Stimulated activated CD4-positive, alpha-beta T cell treated with anti-CD3 and anti-CD28 coated beads, TNF-alpha, amount 100 ng/mL, for 48 hours (primary cell): ENCODE measurements around the gene LAMC3.

Source experiments
- DNase-seq, 3 donors: peaks; one replicate each; pipeline ENCODE4 v3.0.0-alpha.2; 2020; ENCODE audit warnings: low read depth in 3 of 3

LAMC3 gene

DNA sequence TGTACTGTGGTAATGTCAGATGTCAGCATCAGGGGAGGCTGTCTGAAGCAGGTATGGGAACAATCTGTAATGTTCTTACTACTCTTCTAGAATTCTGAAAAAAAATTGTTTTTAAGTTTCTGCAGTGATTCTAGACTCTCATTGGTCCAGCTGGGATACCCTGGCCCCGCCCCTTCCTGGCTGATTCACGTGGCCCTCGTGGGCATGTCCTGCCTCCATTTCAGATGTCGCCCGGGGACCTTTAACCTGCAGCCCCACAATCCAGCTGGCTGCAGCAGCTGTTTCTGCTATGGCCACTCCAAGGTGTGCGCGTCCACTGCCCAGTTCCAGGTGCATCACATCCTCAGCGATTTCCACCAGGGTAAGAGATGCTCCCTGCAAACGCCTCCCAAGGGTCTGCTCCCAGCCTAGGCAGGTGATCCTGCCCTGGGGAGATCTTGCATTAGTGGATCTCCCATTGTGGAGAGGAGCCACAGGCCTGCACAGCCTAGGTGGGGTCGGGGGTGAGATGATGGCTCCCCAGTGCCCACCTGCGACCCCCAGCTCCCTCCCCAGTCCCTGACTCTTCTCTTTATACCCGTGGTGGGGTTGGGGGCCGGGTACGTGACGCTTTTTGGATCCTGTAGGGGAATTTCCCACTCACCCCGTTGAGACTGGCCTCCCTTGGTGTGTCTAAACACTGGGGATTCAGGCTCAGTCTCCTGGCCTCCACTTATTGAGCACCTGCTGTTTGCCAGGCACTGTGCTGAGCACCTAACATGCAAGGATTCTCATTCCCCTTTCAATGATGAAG lies 36.5 kb downstream of the LAMC3 start:
- DNase-seq, result peak; percentile 15 to 42 (median 40)

DNA sequence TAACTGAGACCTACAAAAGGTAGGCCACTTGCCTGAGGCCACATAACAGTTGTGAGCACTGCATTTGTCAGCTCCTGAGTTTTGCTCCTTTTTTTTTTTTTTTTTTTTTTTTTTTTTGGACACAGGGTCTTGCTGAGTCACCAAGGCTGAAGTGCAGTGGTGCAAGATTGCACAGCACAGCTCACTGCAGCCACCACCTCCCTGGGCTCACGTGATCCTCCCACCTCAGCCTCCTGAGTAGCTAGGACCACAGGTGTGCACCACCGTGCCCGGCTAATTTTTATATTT lies 37.1 kb downstream of the LAMC3 start:
- no peak for DNase-seq

DNA sequence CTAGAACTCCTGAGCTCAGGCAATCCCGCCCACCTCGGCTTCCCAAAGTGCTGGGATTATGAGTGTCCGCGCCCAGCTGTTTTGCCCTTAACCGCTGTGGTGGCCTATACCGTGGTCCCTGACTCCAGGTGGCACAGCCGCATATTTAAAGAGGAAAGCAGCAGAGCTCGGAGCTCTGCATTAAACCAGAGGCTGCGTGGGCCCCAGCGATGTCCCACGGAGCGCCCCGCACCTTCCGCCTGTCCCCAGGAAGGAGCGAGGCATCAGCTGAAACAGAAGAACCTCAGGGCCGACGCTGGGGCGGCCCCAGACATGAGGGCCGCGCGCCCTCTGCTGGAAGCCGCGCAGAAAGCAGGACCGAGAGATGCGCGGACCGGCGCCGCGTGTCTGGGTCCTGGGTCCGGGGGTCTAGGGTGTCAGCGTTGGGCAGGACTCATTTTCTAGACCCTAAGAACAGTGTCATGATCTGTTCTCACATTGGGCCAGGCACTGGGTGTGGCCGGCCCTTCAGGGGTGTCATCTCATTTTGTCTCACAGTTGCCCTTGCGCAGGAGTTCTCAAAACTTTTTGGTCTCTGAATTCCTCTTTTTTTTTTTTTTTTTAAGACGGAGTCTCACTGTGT lies 37.7 kb downstream of the LAMC3 start:
- peak; percentile 45 to 62 (median 60) for DNase-seq

DNA sequence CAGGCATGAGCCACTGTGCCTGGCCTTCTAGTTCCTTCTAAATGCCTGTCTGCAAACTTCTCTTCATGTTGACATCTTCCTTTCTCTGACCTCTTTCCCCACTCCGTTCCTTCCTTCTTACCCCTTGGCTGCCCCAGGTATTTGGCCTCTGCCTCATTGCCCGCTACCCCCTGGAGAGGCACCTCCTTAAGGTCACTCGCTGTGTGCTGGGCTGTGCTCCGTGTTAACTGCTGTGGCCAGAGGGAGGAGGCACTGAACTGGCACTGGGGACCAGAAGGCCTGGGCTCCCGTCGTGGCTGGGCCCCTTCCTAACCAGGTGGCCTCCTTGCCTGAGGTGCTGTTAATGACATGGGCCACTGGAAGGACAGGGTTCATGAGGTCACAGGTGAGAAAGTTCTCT lies 39.4 kb downstream of the LAMC3 start:
- DNase-seq, result no peak

DNA sequence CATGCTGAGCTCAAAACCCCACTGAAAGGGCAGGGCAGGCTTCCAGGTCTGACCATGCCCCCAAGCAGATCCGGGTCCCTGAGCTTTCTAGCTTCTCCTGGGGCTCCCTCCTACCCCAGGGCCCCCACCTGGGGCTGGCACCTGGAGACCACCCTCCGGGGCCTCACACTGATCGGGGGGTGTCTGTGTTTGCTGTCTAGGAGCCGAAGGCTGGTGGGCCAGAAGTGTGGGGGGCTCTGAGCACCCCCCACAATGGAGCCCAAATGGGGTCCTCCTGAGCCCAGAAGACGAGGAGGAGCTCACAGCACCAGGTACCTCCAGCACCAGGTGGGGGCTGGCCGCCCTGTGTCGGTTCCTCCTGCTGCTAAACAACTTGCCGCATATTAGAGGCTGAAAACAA lies 39.8 kb downstream of the LAMC3 start:
- no peak for DNase-seq

DNA sequence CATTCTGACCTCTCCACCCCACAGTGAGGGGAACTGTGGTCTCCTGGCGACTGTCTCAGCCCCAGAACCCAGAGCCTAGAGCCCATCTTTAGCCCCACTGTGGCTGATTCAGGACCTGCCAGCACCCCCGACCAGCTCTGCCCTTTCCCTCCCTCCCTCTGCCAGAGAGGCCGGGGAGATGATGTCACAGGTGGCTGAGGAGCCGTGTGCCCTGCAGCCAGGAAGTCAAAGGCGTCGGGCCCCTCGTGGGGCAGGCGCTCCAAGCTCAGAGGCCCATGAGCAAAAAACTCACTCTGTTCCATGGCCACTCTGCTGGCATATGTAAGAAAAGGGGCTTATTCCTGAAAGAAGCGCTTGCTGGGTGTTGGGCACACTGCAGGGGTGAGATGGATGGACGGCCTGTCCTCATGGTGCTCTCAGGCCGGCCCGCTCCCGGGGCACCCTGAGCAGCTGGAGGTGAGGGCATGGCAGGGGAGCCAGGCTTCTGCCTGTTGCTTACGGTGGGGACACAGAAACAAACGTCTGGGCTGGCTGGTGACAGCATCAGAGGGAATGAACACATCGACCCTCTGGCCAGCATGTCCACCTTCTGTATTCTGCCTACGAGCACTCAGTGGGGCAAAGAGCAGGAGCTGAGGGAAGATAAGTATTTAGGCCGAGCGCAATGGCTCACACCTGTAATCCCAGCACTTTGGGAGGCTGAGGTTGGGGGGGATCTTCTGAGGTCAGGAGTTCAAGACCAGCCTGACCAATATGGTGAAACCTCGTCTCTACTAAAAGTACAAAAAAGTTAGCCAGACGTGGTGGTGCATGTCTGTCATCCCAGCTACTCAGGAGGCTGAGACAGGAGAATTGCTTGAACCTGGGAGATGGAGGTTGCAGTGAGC lies 41.1 kb downstream of the LAMC3 start:
- DNase-seq, result no peak

DNA sequence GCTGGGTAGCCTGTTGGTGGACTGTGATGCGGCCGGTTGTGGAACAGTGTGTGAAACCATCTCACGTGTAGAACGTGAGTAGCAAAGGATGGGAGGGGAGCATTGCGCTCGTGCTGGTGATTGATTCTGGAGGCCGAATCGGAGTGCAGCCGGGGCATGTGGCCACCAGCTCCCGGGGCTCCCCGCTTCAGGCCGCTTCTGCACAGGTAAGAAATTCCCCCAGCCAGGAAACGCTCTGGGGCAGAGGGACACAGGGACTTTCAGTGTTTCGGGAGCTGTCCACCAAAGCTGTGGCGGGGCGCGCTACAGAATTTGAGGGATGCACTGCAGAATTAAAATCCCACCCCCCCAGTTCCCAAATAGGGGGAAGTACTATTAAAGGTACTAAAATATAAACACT lies 41.9 kb downstream of the LAMC3 start:
- DNase-seq, result no peak

DNA sequence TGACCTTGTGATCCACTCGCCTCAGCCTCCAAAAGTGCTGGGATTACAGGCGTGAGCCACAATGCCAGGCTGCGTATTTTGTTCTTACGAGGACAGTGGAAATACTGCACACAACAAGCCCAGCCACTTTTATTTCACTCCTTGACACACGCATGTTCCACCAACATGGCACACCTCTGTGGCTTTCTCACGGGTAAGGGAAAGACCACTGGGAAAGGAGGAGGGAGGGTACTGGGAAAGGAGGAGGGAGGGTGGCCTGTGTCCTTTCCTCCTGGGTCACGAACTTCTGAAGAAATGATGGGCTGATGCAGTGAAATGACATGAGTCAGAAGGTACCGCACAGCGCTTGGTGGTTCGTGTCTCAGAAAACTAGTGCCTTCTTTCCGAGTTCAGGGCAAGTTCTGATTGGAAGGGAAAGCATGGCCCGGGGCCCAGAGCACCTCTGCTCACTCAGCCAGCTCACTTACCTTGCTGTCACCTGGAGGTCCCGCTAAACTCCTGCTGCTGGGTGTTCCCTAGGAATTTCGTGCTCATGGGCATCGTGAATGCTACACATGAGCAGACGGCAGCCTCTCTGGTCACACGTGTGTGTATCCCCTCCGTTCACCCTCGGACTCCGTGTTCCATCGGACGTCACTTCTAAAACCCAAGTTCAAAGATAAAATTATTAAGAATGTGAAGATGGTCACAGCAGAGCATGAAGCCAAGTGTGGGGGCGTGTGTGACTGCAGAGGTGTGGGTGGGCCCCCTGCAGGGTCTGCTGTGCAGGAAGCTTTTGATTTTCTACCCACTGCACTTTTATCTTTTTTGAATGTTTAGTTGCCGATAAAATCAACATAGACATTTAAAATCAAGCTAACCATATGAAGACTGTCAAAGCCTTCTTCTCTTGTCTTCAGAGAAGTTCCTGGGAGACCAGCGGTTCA lies 42.9 kb downstream of the LAMC3 start:
- DNase-seq, result no peak

DNA sequence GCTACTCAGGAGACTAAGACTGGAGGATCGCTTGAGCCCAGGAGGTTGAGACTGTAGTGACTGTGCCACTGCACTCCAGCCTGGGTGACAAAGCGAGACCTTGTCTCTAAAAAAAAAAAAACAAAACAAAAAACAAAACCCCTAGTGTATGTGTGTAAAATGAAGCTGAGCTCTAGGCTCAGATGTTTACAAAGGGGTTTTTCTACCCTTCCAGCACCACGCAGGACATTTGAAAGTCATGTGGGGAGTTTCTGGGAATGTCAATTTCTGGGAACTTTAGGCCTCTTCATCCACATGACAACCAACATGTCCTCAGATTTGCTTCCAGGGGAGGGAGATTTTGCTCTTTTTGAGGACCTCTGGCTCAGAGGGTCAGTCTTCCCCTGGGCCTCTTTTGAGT lies 44.9 kb downstream of the LAMC3 start:
- DNase-seq, result no peak

DNA sequence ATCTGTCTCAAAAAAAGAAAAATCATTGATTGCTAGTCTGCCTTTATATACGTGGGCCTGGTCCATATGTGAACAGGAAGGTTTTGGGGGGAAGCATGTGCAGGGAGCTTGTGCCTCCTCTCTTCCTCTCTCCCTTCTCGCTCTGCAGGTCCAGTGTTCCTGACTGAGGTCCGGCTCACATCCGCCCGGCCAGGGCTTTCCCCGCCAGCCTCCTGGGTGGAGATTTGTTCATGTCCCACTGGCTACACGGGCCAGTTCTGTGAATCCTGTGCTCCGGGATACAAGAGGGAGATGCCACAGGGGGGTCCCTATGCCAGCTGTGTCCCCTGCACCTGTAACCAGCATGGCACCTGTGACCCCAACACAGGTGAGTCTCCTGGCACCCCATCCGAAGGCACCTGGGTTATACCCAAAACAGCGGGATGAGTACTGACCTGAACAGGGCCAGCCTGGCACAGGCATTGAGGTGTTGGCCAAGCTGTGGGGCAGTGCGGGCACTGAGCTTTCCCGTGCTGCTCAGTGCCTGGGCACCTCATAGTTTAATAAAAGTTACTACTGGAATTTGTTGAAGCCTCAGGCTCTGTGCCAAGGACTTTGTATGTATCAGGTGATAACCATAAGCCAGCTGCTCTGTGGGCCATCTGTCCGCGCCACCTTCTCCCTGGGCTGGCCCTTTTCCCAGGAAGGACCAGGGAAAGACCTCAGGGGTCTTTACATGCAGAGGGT lies 48.0 kb downstream of the LAMC3 start:
- DNase-seq, result no peak

DNA sequence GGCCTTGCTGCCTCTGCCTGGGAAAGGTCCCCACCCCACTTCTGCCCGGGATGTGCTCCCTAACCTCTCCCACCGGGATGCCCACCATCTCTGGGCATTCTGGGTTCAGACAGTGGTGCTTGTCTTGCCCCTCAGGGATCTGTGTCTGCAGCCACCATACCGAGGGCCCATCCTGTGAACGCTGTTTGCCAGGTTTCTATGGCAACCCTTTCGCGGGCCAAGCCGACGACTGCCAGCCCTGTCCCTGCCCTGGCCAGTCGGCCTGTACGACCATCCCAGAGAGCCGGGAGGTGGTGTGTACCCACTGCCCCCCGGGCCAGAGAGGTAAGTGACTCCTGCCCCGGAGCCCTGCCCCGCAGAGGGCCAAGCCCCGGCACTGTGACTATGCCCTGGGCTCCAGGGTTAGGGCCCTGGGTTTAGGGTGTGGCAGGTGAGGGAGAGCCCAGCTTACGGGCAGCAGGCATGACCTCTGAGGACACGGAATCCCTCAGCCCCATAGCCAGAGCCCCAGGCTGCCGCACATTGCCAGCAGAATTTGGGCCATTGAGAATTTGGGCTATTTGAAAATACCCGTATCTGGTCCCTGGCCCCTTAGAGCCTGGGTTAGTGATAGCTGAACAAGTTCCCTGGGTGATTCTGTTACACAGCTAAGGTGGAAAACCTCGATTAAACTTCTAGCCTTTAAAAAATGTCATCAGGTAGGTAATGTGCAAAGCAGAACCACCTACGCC lies 52.1 kb downstream of the LAMC3 start:
- no peak for DNase-seq

DNA sequence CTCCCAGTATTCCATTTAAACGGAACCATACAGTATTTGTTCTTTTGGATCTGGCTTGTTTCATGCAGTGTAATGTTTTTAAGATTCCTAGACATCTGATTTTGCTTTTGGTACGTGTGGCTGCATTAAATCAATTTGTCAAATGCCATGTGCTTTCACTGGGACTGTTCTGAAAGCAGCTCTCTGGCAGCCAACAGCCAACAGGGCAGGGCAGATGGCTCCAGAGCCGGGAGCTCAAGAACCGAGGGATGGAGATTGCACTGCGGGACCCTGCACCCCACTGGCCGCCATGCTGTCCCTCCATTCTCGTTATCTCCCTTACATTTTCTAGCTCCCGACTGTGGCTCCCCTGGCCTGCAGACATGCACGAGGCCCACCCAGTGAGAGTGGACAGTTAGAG lies 54.0 kb downstream of the LAMC3 start:
- no peak for DNase-seq

DNA sequence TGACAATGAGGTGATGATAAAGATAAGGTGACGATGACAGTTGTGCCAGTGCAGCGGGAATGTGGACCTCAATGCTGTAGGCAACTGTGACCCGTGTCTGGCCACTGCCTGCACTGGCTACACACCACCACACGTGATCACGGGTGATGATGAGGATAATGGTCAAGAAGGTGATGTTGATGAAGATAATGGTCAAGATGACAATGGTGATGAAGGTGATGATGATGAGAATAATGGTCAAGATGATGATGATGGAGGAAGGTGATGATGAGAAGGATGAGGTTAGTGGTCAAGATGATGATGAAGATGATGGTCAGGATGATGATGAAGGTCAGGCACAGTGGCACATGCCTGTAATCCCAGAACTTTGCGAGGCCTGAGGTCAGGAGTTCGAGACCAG lies 56.6 kb downstream of the LAMC3 start:
- DNase-seq, result no peak

DNA sequence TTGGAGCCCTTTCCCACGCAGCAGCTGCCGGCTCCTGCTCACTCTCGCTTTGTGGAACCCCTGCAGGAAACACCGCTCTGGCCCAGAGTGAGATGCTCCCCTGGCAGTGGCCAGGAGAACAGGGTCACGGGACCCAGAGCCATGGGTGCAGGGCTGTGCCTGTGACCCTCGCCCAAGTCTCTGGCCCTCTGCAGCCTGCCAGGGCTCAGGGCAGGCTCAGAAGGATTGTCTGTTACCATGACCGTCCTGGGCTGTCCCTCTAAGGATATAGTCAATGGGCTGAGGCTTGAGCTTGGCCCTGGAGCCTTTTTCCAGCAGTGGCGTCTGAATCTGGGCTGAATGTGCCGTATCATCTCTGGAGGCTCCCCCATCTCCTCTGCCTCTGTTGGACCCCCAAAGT lies 58.7 kb downstream of the LAMC3 start:
- no peak for DNase-seq

DNA sequence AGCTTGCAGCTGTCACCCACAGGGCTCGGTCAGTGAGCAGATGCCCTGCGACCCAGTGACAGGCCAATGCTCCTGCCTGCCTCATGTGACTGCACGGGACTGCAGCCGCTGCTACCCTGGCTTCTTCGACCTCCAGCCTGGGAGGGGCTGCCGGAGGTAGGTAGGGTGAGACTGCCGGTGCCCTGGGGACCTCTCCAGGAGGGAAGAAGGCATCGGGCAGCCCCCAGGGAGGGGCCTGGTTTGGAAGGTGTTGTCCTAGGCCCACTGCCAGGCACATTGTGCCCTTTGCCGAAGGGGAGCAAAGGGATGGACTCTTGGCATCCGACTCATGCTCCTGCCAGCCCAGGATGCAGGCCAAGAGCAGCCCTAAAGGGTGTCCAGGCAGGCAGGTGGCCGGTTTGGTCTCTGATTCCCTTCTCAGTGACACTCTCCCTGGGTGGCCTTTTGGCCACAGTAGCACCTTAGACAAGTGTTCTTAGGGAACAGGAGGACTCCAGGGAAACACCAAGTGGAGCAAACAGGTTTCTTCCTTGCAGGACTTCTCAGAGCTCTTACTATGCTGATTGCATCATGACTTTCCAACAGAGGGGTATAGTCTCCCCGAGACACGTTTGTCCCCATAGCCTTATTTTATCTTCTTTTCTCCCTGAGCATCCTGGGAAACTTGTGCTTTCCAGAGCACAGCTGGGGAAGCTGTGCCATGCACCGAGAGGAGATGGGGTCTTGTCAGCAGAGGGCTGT lies 59.3 kb downstream of the LAMC3 start:
- no peak for DNase-seq

DNA sequence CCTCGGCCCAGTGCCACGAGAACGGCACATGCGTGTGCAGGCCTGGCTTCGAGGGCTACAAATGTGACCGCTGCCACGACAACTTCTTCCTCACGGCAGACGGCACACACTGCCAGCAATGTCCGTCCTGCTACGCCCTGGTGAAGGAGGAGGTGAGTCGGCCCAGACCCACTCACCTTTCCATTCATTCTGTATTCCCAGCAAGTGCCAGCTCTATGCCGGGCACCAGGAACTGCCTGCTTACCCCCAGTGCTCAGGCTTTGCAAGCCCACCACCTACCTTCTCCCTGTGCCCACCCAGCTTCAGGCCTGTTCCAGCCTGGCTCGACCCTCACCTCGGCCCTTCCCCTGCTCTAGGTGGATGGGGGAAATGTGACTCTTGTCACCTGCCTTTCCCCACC lies 60.7 kb downstream of the LAMC3 start:
- DNase-seq, result no peak

DNA sequence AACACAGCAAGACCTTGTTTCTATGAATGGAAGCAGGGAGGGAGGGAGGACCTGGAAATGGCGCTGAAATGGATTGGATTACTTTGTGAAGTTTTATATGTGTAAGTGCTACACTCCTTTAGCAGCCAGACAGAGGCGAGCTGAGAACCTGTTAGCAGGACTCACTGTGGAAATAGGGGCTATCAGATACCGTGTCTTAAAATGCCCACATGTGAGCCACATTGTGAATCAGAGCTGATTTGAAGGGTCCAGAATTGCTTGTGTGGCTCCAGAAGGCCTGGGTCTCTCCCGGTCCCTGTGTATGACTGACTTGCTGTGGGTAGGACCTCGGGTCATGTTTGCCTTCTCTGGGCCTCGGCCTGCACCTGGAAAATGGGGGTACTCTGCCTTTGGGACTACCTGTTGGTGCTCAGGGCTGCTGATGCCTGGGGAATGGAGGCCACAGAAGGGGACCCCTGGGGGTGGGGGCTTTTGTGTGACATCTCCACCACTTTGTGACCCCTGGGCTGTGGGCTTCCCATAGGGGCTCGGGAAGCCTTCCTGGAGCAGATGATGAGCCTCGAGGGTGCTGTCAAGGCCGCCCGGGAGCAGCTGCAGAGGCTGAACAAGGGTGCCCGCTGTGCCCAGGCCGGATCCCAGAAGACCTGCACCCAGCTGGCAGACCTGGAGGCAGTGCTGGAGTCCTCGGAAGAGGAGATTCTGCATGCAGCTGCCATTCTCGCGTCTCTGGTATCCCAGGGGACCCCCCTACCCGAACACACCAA lies 63.3 kb downstream of the LAMC3 start:
- DNase-seq, result no peak

DNA sequence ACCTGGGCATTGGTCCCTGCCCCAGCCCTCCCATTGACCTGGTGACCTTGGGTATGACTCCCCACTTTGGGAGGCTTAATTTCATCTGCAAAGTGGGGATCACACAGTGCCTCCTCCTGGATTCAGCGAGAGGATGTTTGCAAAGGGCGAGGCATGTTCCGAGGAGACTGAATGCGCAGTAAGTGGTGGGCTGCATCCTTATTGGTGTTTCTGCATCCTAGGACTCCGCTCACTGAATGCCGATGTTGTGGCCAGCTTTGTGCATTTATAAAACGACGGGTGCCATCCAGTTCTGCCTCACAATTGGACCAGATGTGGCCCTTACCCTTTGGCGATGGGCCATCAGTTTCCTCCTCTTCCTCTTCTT lies 63.9 kb downstream of the LAMC3 start:
- DNase-seq, result no peak
